ENCODE measurements around the gene DHRS13. TPM values are rescaled to one million over a fixed set of nuclear protein-coding genes. Genes with fewer than 3 reads are reported as not detected.

The DHRS13 gene
- total RNA-seq, 4 donors from 2014 or later = 15.1 to 26.8 (median 20.2) TPM

- Histone ChIP-seq H3K9me3 (no peaks in the 10 kb centered on the region), H3K4me3 (no peak overlapping the region), H3K36me3 (peaks cover 91% of the 10 kb centered on the region), H3K27ac (no peak overlapping the region), H3K4me1 (peaks cover 22% of the 10 kb centered on the region), H3K27me3 (no peaks in the 10 kb centered on the region)
- 86% methylated on average over 17 of the region's 20 CpGs for WGBS
- TF ChIP-seq EP300 (IDR thresholded peaks at IDR 0.05) (no peak), POLR2A (IDR thresholded peaks at IDR 0.05) (no peak), CTCF (IDR thresholded peaks at IDR 0.05) (peak in 1 of 2 donors; percentile 13), POLR2AphosphoS5 (IDR thresholded peaks at IDR 0.05) (no peak)
- no peak for DNase-seq (ENCODE audit: low spot score in 2 of 2)
Observed at GRCh38 chr17:28912281-28912937, 9.5 kb upstream of the DHRS13 start.

GRCh38 chr17:28911411-28912045, 8.6 kb upstream of the DHRS13 start:
- no peak for DNase-seq (ENCODE audit: low spot score in 2 of 2)
- peaks cover 91% of the 10 kb centered on the region for H3K36me3 ChIP-seq
- TF ChIP-seq POLR2AphosphoS5 (IDR thresholded peaks at IDR 0.05) (no peak), EP300 (IDR thresholded peaks at IDR 0.05) (no peak), POLR2A (IDR thresholded peaks at IDR 0.05) (no peak), CTCF (IDR thresholded peaks at IDR 0.05) (no peak)
- H3K4me3 ChIP-seq = no peak overlapping the region
- H3K27ac ChIP-seq = no peak overlapping the region
- H3K27me3 ChIP-seq = no peaks in the 10 kb centered on the region
- no peaks in the 10 kb centered on the region for H3K9me3 ChIP-seq
- H3K4me1 ChIP-seq = peaks cover 26% of the 10 kb centered on the region
- 94% methylated on average over 9 of the region's 13 CpGs for WGBS

- Histone ChIP-seq H3K9me3 (no peaks in the 10 kb centered on the region), H3K36me3 (peaks cover 93% of the 10 kb centered on the region), H3K4me1 (peaks cover 26% of the 10 kb centered on the region), H3K27ac (no peak overlapping the region), H3K4me3 (no peak overlapping the region), H3K27me3 (no peaks in the 10 kb centered on the region)
- DNase-seq (ENCODE audit: low spot score in 2 of 2) = no peak
- TF ChIP-seq CTCF (IDR thresholded peaks at IDR 0.05) (no peak), POLR2A (IDR thresholded peaks at IDR 0.05) (no peak), EP300 (IDR thresholded peaks at IDR 0.05) (no peak), POLR2AphosphoS5 (IDR thresholded peaks at IDR 0.05) (no peak)
- WGBS = 81% methylated on average over 1 of the region's 1 CpG
Observed at GRCh38 chr17:28910534-28910933, 7.7 kb upstream of the DHRS13 start.

- TF ChIP-seq POLR2AphosphoS5 (IDR thresholded peaks at IDR 0.05) = no peak
- no peak for TF ChIP-seq POLR2A (IDR thresholded peaks at IDR 0.05)
- TF ChIP-seq EP300 (IDR thresholded peaks at IDR 0.05) = no peak
- no peak for TF ChIP-seq CTCF (IDR thresholded peaks at IDR 0.05)
- H3K27ac ChIP-seq = peak overlapping the region; percentile 72
- H3K4me3 ChIP-seq = no peak overlapping the region
- H3K27me3 ChIP-seq = no peaks in the 10 kb centered on the region
- peaks cover 76% of the 10 kb centered on the region for H3K36me3 ChIP-seq
- H3K4me1 ChIP-seq = peaks cover 35% of the 10 kb centered on the region
- H3K9me3 ChIP-seq = no peaks in the 10 kb centered on the region
- DNase-seq (ENCODE audit: low spot score in 2 of 2) = no peak
- 21% methylated on average over 6 of the region's 6 CpGs for WGBS
Observed at GRCh38 chr17:28908640-28909167, 5.8 kb upstream of the DHRS13 start.
